MM.1S (cell line): Measurements from ENCODE around the gene NPHS1.

Experiments
- DNase-seq: peaks from one replicate; pipeline ENCODE4 v3.0.0-alpha.2; 2015
- H2AFZ ChIP-seq: fragments of 300-600 bp; sonication (generic); 2 replicates; pipeline ENCODE4 v1.6.0; 2016; ENCODE audit warnings: antibody characterized with exemption, low read length
- H3F3A ChIP-seq: fragments of 300-600 bp; sonication (generic); 2 replicates; pipeline ENCODE4 v1.6.1; 2016; ENCODE audit warnings: mild to moderate bottlenecking, antibody characterized with exemption, low read length, moderate library complexity, mixed read lengths; ENCODE audit not compliant: insufficient read depth
- H3K27ac ChIP-seq: fragments of 300-600 bp; sonication (generic); 2 replicates; pipeline ENCODE4 v1.5.1; 2016; ENCODE audit warnings: mild to moderate bottlenecking, low read length
- H3K27me3 ChIP-seq: fragments of 300-600 bp; sonication (generic); replicated peaks from 2 replicates; pipeline ENCODE4 v1.6.0; 2016; ENCODE audit warnings: low read length; ENCODE audit not compliant: insufficient read depth
- H3K36me3 ChIP-seq: fragments of 300-600 bp; sonication (generic); replicated peaks from 2 replicates; pipeline ENCODE4 v1.6.1; 2016; ENCODE audit warnings: mild to moderate bottlenecking, low read length, mixed read lengths; ENCODE audit not compliant: insufficient read depth
- H3K4me1 ChIP-seq: fragments of 300-600 bp; sonication (generic); 2 replicates; pipeline ENCODE4 v1.6.1; 2016; ENCODE audit warnings: low read length, mixed read lengths
- H3K4me2 ChIP-seq: fragments of 300-600 bp; sonication (generic); 2 replicates; pipeline ENCODE4 v1.6.0; 2016; ENCODE audit warnings: low read depth, low read length
- H3K4me3 ChIP-seq: fragments of 300-600 bp; sonication (generic); 2 replicates; pipeline ENCODE4 v1.5.1; 2016; ENCODE audit warnings: low read length, mixed read lengths
- H3K79me2 ChIP-seq: fragments of 300-600 bp; sonication (generic); 2 replicates; pipeline ENCODE4 v1.6.1; 2016; ENCODE audit warnings: mixed run types, low read length, mixed read lengths
- H3K9ac ChIP-seq: fragments of 300-600 bp; sonication (generic); 2 replicates; pipeline ENCODE4 v1.6.1; 2016; ENCODE audit warnings: low read length, mixed read lengths
- H3K9me2 ChIP-seq: fragments of 300-600 bp; sonication (generic); replicated peaks from 2 replicates; pipeline ENCODE4 v1.6.1; 2016; ENCODE audit warnings: mild to moderate bottlenecking, low read length, mixed read lengths; ENCODE audit not compliant: insufficient read depth
- H3K9me3 ChIP-seq: fragments of 300-600 bp; sonication (generic); replicated peaks from 2 replicates; pipeline ENCODE4 v1.6.1; 2016; ENCODE audit warnings: mild to moderate bottlenecking, low read length, mixed read lengths; ENCODE audit not compliant: insufficient read depth
- H4K20me1 ChIP-seq: fragments of 300-600 bp; sonication (generic); 2 replicates; pipeline ENCODE4 v1.6.1; 2016; ENCODE audit warnings: mild to moderate bottlenecking, low read length, moderate library complexity, mixed read lengths; ENCODE audit not compliant: insufficient read depth
- EZH2 ChIP-seq: fragments of 300-600 bp; sonication (generic); optimal IDR thresholded peaks from 2 replicates; pipeline ENCODE3; 2017; ENCODE audit warnings: low read depth, mild to moderate bottlenecking, antibody characterized with exemption, low read length, mixed read lengths
- EZH2phosphoT487 ChIP-seq: fragments of 300-600 bp; sonication (generic); IDR thresholded peaks from 2 replicates; pipeline ENCODE4 v1.6.1; 2018; ENCODE audit warnings: antibody characterized with exemption, low read length
- TF ChIP-seq, protein P1 (sequence below): fragments of 300-600 bp; sonication (generic); IDR thresholded peaks from 2 replicates; pipeline ENCODE4 v1.5.1; 2016; ENCODE audit warnings: antibody characterized with exemption, low read length, mixed read lengths

NPHS1 gene

GRCh38 chr19:35859414-35859813 lies 7.1 kb upstream of the NPHS1 start:
- H3F3A ChIP-seq: no peaks in the 10 kb centered on the region
- peaks cover 94% of the 10 kb centered on the region for H3K27me3 ChIP-seq
- no peak overlapping the region for H3K4me2 ChIP-seq
- no peak overlapping the region for H3K4me3 ChIP-seq
- DNase-seq: no peak
- H2AFZ ChIP-seq: no peak overlapping the region
- H3K4me1 ChIP-seq: no peaks in the 10 kb centered on the region
- TF ChIP-seq, protein P1, sequence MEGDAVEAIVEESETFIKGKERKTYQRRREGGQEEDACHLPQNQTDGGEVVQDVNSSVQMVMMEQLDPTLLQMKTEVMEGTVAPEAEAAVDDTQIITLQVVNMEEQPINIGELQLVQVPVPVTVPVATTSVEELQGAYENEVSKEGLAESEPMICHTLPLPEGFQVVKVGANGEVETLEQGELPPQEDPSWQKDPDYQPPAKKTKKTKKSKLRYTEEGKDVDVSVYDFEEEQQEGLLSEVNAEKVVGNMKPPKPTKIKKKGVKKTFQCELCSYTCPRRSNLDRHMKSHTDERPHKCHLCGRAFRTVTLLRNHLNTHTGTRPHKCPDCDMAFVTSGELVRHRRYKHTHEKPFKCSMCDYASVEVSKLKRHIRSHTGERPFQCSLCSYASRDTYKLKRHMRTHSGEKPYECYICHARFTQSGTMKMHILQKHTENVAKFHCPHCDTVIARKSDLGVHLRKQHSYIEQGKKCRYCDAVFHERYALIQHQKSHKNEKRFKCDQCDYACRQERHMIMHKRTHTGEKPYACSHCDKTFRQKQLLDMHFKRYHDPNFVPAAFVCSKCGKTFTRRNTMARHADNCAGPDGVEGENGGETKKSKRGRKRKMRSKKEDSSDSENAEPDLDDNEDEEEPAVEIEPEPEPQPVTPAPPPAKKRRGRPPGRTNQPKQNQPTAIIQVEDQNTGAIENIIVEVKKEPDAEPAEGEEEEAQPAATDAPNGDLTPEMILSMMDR: no peak
- no peak for TF ChIP-seq EZH2
- no peak for TF ChIP-seq EZH2phosphoT487
- no peaks in the 10 kb centered on the region for H3K79me2 ChIP-seq
- no peaks in the 10 kb centered on the region for H4K20me1 ChIP-seq
- no peaks in the 10 kb centered on the region for H3K9me3 ChIP-seq
- no peaks in the 10 kb centered on the region for H3K36me3 ChIP-seq
- H3K9ac ChIP-seq: no peak overlapping the region
- H3K9me2 ChIP-seq: no peaks in the 10 kb centered on the region
- no peak overlapping the region for H3K27ac ChIP-seq

DNA sequence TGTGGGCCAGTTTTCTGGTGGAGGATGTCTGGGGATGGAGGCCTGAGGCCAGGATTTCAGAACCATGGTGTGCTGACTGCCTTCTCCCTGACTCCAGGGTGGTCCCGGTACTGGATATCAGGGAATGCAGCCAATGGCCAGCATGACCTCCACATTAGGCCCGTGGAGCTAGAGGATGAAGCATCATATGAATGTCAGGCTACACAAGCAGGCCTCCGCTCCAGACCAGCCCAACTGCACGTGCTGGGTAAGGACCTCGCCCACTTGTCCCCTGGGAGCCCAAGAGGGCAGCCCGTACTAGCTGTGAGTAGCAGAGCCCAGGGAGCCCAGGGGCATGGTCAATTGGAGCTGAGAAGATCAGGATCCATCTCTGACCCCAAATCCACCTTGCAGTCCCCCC lies 6.0 kb upstream of the NPHS1 start:
- no peak overlapping the region for H3K4me2 ChIP-seq
- no peak for TF ChIP-seq EZH2phosphoT487
- TF ChIP-seq, protein P1: no peak
- no peak for TF ChIP-seq EZH2
- no peak overlapping the region for H3K27ac ChIP-seq
- H3K9ac ChIP-seq: no peak overlapping the region
- no peak overlapping the region for H3K4me3 ChIP-seq
- H3K79me2 ChIP-seq: no peaks in the 10 kb centered on the region
- H4K20me1 ChIP-seq: no peaks in the 10 kb centered on the region
- no peaks in the 10 kb centered on the region for H3K9me2 ChIP-seq
- H3F3A ChIP-seq: no peaks in the 10 kb centered on the region
- no peak for DNase-seq
- H3K4me1 ChIP-seq: no peaks in the 10 kb centered on the region
- H3K36me3 ChIP-seq: no peaks in the 10 kb centered on the region
- H3K27me3 ChIP-seq: peaks cover 97% of the 10 kb centered on the region
- H2AFZ ChIP-seq: no peak overlapping the region
- H3K9me3 ChIP-seq: no peaks in the 10 kb centered on the region

- H3K27ac ChIP-seq: no peak within 1 kb of the TSS
- H3K9ac ChIP-seq: no peak within 1 kb of the TSS
- no peaks in the 10 kb centered on the region for H3K79me2 ChIP-seq
- DNase-seq: no peak
- no peaks in the 10 kb centered on the region for H3K9me3 ChIP-seq
- H3K27me3 ChIP-seq: peaks cover 98% of the 10 kb centered on the region
- H2AFZ ChIP-seq: 0 out of 2 replicates have a peak within 1 kb of the TSS, but pooled peaks have one; percentile 53
- H3F3A ChIP-seq: no peaks in the 10 kb centered on the region
- no peaks in the 10 kb centered on the region for H4K20me1 ChIP-seq
- no peaks in the 10 kb centered on the region for H3K36me3 ChIP-seq
- H3K4me2 ChIP-seq: peak within 1 kb of the TSS; percentile 73
- peak within 1 kb of the TSS; percentile 41; the same call in 1 of the 2 replicates for H3K4me3 ChIP-seq
- H3K9me2 ChIP-seq: no peaks in the 10 kb centered on the region
- no peaks in the 10 kb centered on the region for H3K4me1 ChIP-seq
- TF ChIP-seq EZH2 (no peak), EZH2phosphoT487 (no peak)
- TF ChIP-seq, protein P1: no peak
Observed at GRCh38 chr19:35856546-35857149, 4.3 kb upstream of the NPHS1 start, which contains the start of gene KIRREL2. Gene KIRREL2 (plus strand): TSS chr19:35856911. CDS start chr19:35857120, 209 bp downstream.
